Fibroblast of lung (primary cell): ENCODE data around the gene CCDC182.

ENCODE experiments used
- CTCF ChIP-seq, 2 donors: IDR thresholded peaks in 1 of 2; conservative IDR thresholded peaks in 1 of 2; 1 replicate in 1 of 2; 2 replicates in 1 of 2; pipeline ENCODE4 v1.5.1; 2011 to 2012; ENCODE audit warnings: low read length in 2 of 2, control low read depth in 1 of 2, inconsistent platforms in 1 of 2, low read depth in 1 of 2, mild to moderate bottlenecking in 1 of 2
- EZH2 ChIP-seq: IDR thresholded peaks from 2 replicates; pipeline ENCODE4 v1.5.1; 2012; ENCODE audit warnings: low read length, control low read depth, mild to moderate bottlenecking; ENCODE audit errors: missing control alignments

GRCh38 chr17:57794841-57795240 lies 49.7 kb upstream of the CCDC182 start:
- TF ChIP-seq CTCF (conservative IDR thresholded peaks at IDR 0.05 in 1 of 2, IDR thresholded peaks at IDR 0.05 in 1 of 2; ENCODE audit: low read depth in 1 of 2, low read length in 2 of 2), result no peak
- TF ChIP-seq EZH2, result no peak
